Measurements from ENCODE around the gene TAAR8. TPM values are rescaled to one million over a fixed set of nuclear protein-coding genes. Genes with fewer than 3 reads are reported as not detected.
"Not testable (repeated sequence)": the region's sequence is repeated elsewhere in the genome, so short reads cannot be mapped to it uniquely, and the experiment has no call there.

Gene TAAR8
- total RNA-seq, 1 donor from 2014 or later, result not detected

DNA sequence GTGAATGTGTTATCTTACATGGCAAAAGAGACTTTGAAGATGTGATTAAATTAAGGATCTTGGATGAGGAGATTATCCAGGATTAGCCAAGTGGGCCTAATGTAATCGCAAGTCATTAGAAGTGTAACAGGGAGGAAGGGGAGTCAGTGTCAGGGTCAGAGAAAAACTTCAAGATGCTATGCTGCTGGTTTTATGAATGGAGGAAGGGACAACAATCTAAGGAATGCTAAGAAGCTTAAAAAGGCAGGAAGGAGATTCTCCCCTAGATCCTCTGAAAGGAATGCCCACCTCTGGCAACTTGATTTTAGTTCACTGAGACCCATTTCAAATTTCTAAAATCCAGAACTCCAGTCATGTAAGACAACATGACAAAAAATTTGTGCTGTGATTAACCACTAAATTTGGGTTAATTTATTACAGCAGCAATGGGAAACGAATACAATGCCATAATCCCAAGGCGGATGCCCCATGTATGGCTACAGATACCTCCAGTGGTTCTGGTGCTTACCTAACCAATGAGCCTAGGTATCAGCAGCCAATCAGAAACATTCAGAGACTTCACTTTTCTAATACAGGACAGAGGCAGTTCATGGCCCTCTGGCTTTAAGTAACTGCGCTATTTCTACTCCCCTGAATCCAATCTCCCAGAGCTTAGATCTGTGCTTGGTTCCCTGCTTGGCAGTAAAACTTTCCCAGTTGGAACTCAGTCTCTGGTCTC lies 3.6 kb upstream of the TAAR8 start:
- DNase-seq, result no peak

GRCh38 chr6:132551214-132551613 lies 1.3 kb upstream of the TAAR8 start:
- no peak for DNase-seq

DNA sequence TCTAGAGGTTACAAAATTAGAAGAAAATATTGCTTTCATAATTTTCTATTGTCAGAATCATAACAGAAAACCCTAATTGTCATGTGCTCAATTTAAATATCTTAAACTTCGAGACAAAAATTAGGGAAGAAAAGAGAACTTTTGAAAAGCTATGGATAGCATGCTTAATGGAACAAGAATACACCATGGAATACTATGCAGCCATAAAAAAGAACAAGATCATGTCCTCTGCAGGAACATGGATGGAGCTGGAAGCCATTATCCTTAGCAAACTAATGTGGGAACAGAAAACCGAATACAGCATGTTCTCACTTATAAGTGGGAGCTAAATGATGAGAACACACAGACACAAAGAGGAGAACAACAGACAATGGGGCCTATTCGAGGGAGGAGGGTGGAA lies 7.6 kb downstream of the TAAR8 start:
- not testable (repeated sequence) for DNase-seq

- no peak for DNase-seq
These were observed 13.9 kb downstream of the TAAR8 start for GRCh38 chr6:132566404-132566803.

DNA sequence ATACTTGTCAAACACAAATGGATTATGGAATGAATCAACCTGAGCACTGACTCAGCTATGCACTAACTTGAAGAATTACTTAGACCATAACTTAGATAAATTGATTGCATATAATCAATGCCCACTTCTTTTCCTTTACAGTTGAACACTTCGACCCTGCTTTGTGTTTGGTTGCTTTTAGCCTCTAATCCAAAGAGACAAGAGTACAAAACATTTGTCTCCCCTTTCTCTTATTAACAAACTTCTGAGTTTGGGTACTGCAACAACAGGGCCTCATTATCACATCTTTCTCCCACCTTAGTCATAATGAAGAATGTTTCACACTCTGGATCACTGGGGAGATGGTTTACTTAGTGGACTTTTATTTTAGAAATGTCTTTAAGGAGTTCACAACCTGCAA lies 15.1 kb downstream of the TAAR8 start:
- DNase-seq, result no peak

DNA sequence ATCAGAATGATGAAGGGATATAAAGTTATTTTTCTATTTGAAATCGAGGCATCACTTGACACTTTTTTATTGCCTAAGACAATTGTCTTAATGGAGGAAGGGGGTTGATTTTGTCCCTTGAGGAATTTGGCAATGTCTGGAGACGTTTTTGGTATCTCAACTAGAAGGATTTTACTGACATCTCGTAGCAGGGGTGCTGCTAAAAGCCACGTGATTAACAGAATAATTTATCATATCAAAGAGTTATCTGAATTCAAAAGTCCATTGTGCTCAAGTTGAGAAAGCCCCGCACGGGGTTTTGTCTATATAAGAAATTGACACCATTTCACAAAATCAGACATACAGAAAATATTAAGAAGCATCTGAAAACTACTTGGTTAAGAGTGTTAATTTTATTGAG lies 16.1 kb downstream of the TAAR8 start:
- no peak for DNase-seq

DNA sequence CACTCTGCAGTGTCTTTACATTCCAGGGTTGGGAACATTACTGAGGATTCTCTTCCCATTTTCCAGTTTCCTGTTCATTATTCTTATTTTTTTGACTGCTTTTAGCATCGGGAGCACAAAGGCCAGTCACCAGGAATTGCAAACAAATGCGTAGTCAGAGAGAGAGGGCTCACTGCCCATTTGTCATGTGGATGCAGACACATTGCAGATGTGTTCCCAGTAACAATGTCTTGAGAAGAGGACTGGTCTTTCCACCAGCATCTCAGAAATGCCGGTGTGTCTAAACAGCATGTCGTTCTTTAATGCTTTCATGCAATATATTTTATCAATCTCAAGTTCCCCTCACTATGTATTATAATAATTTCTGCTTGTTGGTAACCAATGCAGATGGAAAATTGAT lies 16.7 kb downstream of the TAAR8 start:
- peak; percentile 16 for DNase-seq

DNA sequence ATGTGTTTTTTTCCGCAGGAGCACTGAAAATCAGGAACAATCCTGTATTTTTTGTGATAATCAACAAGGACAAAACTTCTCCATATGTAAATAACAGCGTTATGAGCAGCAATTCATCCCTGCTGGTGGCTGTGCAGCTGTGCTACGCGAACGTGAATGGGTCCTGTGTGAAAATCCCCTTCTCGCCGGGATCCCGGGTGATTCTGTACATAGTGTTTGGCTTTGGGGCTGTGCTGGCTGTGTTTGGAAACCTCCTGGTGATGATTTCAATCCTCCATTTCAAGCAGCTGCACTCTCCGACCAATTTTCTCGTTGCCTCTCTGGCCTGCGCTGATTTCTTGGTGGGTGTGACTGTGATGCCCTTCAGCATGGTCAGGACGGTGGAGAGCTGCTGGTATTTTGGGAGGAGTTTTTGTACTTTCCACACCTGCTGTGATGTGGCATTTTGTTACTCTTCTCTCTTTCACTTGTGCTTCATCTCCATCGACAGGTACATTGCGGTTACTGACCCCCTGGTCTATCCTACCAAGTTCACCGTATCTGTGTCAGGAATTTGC lies 17.8 kb downstream of the TAAR8 start, which contains the start of gene TAAR6:
Gene TAAR6, plus strand, starts transcription at position 102 of the 557 bp plus-strand sequence. Its CDS starts 0 bp downstream, at position 102.
- no peak for DNase-seq

DNA sequence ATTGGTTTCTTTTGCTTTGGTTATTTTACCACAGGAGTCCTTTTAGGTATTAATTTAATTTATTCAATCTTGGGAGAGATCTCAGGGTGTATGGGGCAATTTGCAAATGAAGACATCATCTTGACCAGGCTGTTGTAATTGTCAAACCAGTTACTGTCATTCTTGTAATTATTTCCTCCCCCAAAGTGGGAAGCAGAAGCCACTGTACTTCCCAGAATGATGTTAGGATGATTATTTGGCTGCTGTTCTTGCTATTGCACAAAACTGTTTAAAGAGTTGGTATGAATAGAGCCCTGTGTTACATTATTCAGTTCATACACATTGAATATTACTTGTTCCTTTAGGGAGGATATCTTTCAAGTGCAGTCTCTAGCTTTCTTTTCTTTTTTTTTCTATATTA lies 19.3 kb downstream of the TAAR8 start:
- DNase-seq, result no peak

DNA sequence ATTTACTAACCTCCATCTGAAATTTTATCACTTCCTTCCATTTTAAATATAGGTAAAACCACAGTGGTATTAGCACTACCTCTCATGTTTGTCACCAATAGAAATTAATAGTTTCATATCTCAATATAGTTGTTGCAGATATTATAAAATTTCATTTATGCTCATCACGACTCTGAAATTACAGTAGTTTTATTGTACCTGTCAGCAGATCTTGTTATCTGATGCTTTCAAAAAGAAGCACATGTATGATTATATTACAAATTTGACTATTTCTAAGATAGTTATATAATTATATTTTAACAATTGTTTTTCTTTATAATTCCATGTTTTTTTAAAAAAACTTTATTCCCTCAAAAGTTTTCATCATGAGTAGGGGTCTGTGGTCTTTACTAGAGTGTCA lies 32.2 kb downstream of the TAAR8 start:
- DNase-seq, result no peak

- no peak for DNase-seq
These were observed 35.0 kb downstream of the TAAR8 start for GRCh38 chr6:132587424-132587823.

DNA sequence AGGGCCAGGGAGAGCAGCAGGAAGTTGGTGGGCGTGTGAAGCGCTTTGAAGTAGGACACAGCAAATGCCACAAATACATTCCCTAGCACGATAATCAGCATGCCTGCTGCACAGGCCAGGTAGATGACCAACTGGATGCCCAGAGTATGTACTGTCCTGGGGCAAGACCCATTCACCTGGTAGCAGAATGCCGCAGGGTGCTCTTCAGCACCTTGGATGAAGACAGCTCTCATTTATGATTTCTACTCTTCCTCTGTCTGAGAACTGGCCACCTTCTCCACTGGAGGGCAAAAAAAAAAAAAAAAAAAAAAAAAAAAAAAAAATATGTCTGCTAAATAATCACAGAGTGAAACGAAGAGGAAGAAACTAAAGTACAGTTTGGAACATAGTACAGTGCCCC lies 37.0 kb downstream of the TAAR8 start, which contains the start of gene TAAR5:
Gene TAAR5, minus strand, starts transcription at position 288 of the 400 bp plus-strand sequence. Its CDS starts 55 bp downstream, at position 233.
- no peak for DNase-seq

GRCh38 chr6:132590362-132590761 lies 37.9 kb downstream of the TAAR8 start:
- no peak for DNase-seq

DNA sequence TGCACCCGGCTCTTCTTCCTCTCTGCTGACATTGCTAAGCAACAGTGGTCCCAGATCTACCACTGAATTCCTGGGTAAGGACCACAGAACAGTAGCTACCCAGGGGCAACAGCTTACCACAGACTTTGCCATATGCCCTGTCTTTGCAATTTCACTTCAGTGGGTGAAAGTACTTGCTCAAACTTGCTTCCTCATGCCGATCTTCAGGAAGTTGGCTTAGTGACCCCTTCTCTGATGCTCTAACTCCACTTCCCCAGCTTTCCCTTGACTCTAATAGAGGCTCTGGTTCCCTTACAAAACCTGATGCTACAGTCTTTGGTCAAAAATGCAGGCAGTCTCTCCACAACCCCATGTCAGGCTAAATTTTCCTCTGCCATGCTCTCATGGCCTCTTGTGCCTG lies 40.4 kb downstream of the TAAR8 start:
- no peak for DNase-seq

GRCh38 chr6:132596201-132596600 lies 43.7 kb downstream of the TAAR8 start:
- no peak for DNase-seq

GRCh38 chr6:132598473-132598872 lies 46.0 kb downstream of the TAAR8 start:
- DNase-seq, result no peak

GRCh38 chr6:132600900-132601299 lies 48.4 kb downstream of the TAAR8 start:
- not testable (repeated sequence) for DNase-seq

Small RNA genes within 50 kb of the gene (small RNA-seq; reads per million reads assigned to genes)
- gene TAAR7P, result not detected

Other genes starting within 250 kb of the TAAR8 start
- 18.6 TPM for gene MOXD1, start 151.2 kb upstream of the TAAR8 start, total RNA-seq
- gene STX7, start 39.6 kb upstream of the TAAR8 start, total RNA-seq, result 84.5 TPM
- 0.31 TPM for gene TAAR9, start 14.4 kb upstream of the TAAR8 start, total RNA-seq
- not detected for gene TAAR6, start 17.6 kb downstream of the TAAR8 start, total RNA-seq
- gene TAAR5, start 37.1 kb downstream of the TAAR8 start, total RNA-seq, result not detected
- gene TAAR2, start 71.6 kb downstream of the TAAR8 start, total RNA-seq, result not detected
- gene TAAR1, start 106.5 kb downstream of the TAAR8 start, total RNA-seq, result not detected
- not detected for gene VNN1, start 161.4 kb downstream of the TAAR8 start, total RNA-seq
- gene VNN2, start 205.2 kb downstream of the TAAR8 start, total RNA-seq, result 0.94 TPM
- gene SLC18B1, start 246.0 kb downstream of the TAAR8 start, total RNA-seq, result 16.4 TPM

Data from occipital lobe (tissue), 3 donors.